Hindlimb muscle (tissue), 1 donor: ENCODE results near the gene PPM1J. TPM values are rescaled to one million over a fixed set of nuclear protein-coding genes. Genes with fewer than 3 reads are reported as not detected.

Source experiments
- DNase-seq: peaks from one replicate; pipeline ENCODE4 v3.0.0-alpha.2; 2013
- polyA plus RNA-seq: library from polyadenylated mRNA; unstranded; fragments of 120-200 nt; gene quantifications from one replicate; pipeline ENCODE4 v1.2.1, GENCODE V29; 2013; ENCODE audit not compliant: insufficient read length

Gene PPM1J
- polyA plus RNA-seq, 1 donor: 3.8 TPM

- no peak for DNase-seq
These were observed 10.7 kb downstream of the PPM1J start for GRCh38 chr1:112704391-112704933.

- no peak for DNase-seq
These were observed 11.4 kb downstream of the PPM1J start for GRCh38 chr1:112703706-112704105.

- DNase-seq: no peak
These were observed 12.5 kb downstream of the PPM1J start for GRCh38 chr1:112702420-112703261.

- DNase-seq: no peak
These were observed 13.1 kb downstream of the PPM1J start for GRCh38 chr1:112702067-112702395.

- DNase-seq: no peak
These were observed 13.7 kb downstream of the PPM1J start for GRCh38 chr1:112701227-112702066.

- DNase-seq: peak; percentile 93
These were observed 14.6 kb downstream of the PPM1J start for GRCh38 chr1:112700290-112701226.

- DNase-seq: no peak
These were observed 15.5 kb downstream of the PPM1J start for GRCh38 chr1:112699425-112700144.

GRCh38 chr1:112698366-112699310, 16.5 kb downstream of the PPM1J start:
- DNase-seq: no peak

GRCh38 chr1:112697781-112698201, 17.3 kb downstream of the PPM1J start:
- DNase-seq: no peak

GRCh38 chr1:112696578-112697314, 18.4 kb downstream of the PPM1J start:
- DNase-seq: no peak

- no peak for DNase-seq
These were observed 19.9 kb downstream of the PPM1J start for GRCh38 chr1:112695276-112695675.

GRCh38 chr1:112694363-112694929, 20.7 kb downstream of the PPM1J start:
- no peak for DNase-seq

- DNase-seq: no peak
These were observed 21.3 kb downstream of the PPM1J start for GRCh38 chr1:112693821-112694220.

GRCh38 chr1:112692681-112693080, 22.5 kb downstream of the PPM1J start:
- DNase-seq: no peak

- DNase-seq: no peak
These were observed 25.3 kb downstream of the PPM1J start for GRCh38 chr1:112689842-112690237.

- DNase-seq: no peak
These were observed 25.8 kb downstream of the PPM1J start for GRCh38 chr1:112689196-112689841.

GRCh38 chr1:112688781-112689193, 26.3 kb downstream of the PPM1J start:
- peak; percentile 69 for DNase-seq

GRCh38 chr1:112687785-112688496, 27.2 kb downstream of the PPM1J start:
- no peak for DNase-seq
